Measurements from ENCODE around the gene ADCY10.

ADCY10 gene

DNA sequence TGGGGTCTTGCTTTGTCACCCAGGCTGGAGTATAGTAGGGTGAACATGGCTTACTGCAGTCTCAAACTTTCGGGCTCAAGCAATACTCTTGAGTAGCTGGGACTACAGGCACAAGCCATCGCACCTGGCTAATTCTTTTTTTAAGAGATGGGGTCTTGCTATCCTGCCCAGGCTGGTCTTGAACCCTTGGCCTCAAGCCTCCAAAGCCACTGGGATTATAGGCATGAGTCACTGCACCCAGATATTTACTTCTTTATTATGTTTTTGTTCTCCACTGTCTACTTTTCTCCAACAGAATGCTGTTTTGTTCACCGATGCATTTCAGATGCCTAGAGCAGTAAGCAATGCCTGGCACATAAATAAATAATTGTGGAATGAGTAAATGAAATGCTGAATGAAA, 72.4 kb downstream of the ADCY10 start:
- Histone ChIP-seq H3K36me3 (ENCODE audit: low read depth) (no peaks in the 10 kb centered on the region), H3K4me1 (ENCODE audit: insufficient read depth, poor library complexity, severe bottlenecking) (no peaks in the 10 kb centered on the region), H3K9me3 (ENCODE audit: severe bottlenecking) (no peaks in the 10 kb centered on the region), H3K27me3 (ENCODE audit: insufficient read depth, poor library complexity, severe bottlenecking) (no peaks in the 10 kb centered on the region), H3K4me3 (ENCODE audit: severe bottlenecking) (no peak overlapping the region), H3K27ac (ENCODE audit: poor library complexity, severe bottlenecking) (no peak overlapping the region)
- DNase-seq (ENCODE audit: low spot score) (no peak), ATAC-seq (ENCODE audit: low read depth) (no peak)
- TF ChIP-seq, protein P1, sequence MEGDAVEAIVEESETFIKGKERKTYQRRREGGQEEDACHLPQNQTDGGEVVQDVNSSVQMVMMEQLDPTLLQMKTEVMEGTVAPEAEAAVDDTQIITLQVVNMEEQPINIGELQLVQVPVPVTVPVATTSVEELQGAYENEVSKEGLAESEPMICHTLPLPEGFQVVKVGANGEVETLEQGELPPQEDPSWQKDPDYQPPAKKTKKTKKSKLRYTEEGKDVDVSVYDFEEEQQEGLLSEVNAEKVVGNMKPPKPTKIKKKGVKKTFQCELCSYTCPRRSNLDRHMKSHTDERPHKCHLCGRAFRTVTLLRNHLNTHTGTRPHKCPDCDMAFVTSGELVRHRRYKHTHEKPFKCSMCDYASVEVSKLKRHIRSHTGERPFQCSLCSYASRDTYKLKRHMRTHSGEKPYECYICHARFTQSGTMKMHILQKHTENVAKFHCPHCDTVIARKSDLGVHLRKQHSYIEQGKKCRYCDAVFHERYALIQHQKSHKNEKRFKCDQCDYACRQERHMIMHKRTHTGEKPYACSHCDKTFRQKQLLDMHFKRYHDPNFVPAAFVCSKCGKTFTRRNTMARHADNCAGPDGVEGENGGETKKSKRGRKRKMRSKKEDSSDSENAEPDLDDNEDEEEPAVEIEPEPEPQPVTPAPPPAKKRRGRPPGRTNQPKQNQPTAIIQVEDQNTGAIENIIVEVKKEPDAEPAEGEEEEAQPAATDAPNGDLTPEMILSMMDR (IDR thresholded peaks at IDR 0.05; ENCODE audit: poor library complexity, severe bottlenecking) = no peak

DNA sequence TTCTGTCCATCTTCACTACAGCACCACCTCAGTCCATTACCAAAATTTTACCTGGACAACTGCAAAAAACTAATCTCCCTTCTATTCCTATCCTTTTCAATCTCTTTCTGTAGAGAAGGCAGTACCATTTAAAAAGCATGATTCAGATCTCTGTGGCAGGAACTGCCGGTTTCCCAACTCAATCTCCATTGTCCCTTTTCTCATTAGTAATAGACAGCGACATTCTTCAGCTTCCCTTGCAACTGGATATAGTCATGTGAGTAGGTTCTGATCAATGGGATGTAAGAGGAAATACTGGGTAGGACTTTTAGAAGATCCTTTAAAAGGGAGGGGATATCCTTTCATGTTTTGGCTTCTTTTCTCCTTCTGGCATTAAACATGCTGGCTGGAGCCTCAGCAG, 74.9 kb downstream of the ADCY10 start:
- DNase-seq (ENCODE audit: low spot score) (no peak), ATAC-seq (ENCODE audit: low read depth) (no peak)
- Histone ChIP-seq H3K4me1 (ENCODE audit: insufficient read depth, poor library complexity, severe bottlenecking) (no peaks in the 10 kb centered on the region), H3K36me3 (ENCODE audit: low read depth) (no peaks in the 10 kb centered on the region), H3K27ac (ENCODE audit: poor library complexity, severe bottlenecking) (no peak overlapping the region), H3K4me3 (ENCODE audit: severe bottlenecking) (no peak overlapping the region), H3K9me3 (ENCODE audit: severe bottlenecking) (no peaks in the 10 kb centered on the region), H3K27me3 (ENCODE audit: insufficient read depth, poor library complexity, severe bottlenecking) (no peaks in the 10 kb centered on the region)
- TF ChIP-seq, protein P1 (IDR thresholded peaks at IDR 0.05; ENCODE audit: poor library complexity, severe bottlenecking) = no peak

DNA sequence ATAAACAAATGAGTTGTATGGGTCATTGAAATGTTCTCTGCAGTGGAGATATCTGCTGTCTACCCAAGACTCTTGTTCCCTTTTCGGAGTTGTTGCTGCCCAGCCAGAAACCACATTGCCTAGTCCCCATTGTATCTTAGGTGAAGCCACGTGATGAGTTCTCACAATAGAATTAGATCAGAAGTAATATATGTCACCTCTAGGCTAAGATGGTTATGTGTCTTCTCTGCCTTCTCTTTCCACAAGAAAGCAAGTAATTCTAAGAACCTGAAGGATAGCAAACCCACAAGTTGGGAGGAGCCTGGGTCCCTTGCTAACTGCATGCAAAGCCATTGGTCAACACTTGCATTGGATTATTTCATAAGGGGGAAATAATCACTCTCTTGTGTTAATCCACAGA, 76.6 kb downstream of the ADCY10 start:
- H3K27me3 ChIP-seq (ENCODE audit: insufficient read depth, poor library complexity, severe bottlenecking) = no peaks in the 10 kb centered on the region
- ATAC-seq (ENCODE audit: low read depth) (no peak), DNase-seq (ENCODE audit: low spot score) (no peak)
- no peaks in the 10 kb centered on the region for H3K9me3 ChIP-seq (ENCODE audit: severe bottlenecking)
- TF ChIP-seq, protein P1 (IDR thresholded peaks at IDR 0.05; ENCODE audit: poor library complexity, severe bottlenecking) = no peak
- H3K36me3 ChIP-seq (ENCODE audit: low read depth) = no peaks in the 10 kb centered on the region
- no peak overlapping the region for H3K27ac ChIP-seq (ENCODE audit: poor library complexity, severe bottlenecking)
- no peak overlapping the region for H3K4me3 ChIP-seq (ENCODE audit: severe bottlenecking)
- no peaks in the 10 kb centered on the region for H3K4me1 ChIP-seq (ENCODE audit: insufficient read depth, poor library complexity, severe bottlenecking)

DNA sequence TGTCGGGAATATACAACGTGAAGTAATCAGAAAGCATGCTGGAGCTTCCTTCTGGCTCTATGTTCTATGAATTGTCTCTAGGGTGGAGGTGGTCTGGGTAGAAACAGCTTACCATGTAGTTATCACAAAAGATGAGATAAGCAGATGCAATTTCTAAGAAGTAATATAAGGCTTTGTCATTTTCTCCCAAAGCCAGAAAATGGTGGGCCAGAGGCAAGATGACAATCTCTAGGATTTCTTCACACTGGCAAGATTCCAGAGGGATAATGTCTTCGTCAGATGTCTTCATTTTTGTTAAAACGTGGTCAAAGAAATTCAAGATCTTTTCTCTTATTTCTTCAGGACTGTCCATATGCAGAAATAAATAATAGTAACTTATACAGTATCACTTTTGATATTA, 77.7 kb downstream of the ADCY10 start:
- ATAC-seq (ENCODE audit: low read depth) = no peak
- Histone ChIP-seq H3K9me3 (ENCODE audit: severe bottlenecking) (no peaks in the 10 kb centered on the region), H3K27me3 (ENCODE audit: insufficient read depth, poor library complexity, severe bottlenecking) (no peaks in the 10 kb centered on the region), H3K36me3 (ENCODE audit: low read depth) (no peaks in the 10 kb centered on the region), H3K4me1 (ENCODE audit: insufficient read depth, poor library complexity, severe bottlenecking) (no peaks in the 10 kb centered on the region), H3K4me3 (ENCODE audit: severe bottlenecking) (no peak overlapping the region), H3K27ac (ENCODE audit: poor library complexity, severe bottlenecking) (no peak overlapping the region)
- TF ChIP-seq, protein P1 (IDR thresholded peaks at IDR 0.05; ENCODE audit: poor library complexity, severe bottlenecking) = no peak
- no peak for DNase-seq (ENCODE audit: low spot score)

DNA sequence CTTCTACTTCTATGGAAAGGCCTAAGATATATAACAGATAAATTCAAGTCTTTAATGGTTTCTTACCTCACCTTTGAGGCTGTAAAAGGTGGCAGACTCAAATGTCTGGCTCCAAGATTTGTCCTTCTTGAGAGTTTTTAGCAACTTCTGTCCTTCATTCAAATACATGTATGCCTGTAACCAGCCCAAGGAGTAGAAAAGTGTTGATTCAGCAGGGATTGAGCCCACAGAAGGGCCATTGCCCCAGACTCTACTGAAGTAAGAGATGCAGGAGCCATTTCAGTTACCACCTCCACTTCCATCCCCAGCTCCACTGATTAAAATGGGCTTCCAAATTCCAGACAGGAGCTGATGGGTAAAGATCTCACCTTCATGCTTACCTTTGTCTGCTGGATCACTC, 80.0 kb downstream of the ADCY10 start:
- Histone ChIP-seq H3K4me1 (ENCODE audit: insufficient read depth, poor library complexity, severe bottlenecking) (no peaks in the 10 kb centered on the region), H3K27me3 (ENCODE audit: insufficient read depth, poor library complexity, severe bottlenecking) (no peaks in the 10 kb centered on the region), H3K9me3 (ENCODE audit: severe bottlenecking) (no peaks in the 10 kb centered on the region), H3K36me3 (ENCODE audit: low read depth) (no peaks in the 10 kb centered on the region), H3K4me3 (ENCODE audit: severe bottlenecking) (no peak overlapping the region), H3K27ac (ENCODE audit: poor library complexity, severe bottlenecking) (no peak overlapping the region)
- no peak for ATAC-seq (ENCODE audit: low read depth)
- TF ChIP-seq, protein P1 (IDR thresholded peaks at IDR 0.05; ENCODE audit: poor library complexity, severe bottlenecking) = no peak
- no peak for DNase-seq (ENCODE audit: low spot score)

Measured in RWPE2 (cell line).